ENCODE measurements around the gene TMEM212. TPM values are rescaled to one million over a fixed set of nuclear protein-coding genes. Genes with fewer than 3 reads are reported as not detected.

TMEM212 gene
- total RNA-seq, 1 experiment from 2014 or later = not detected

DNA sequence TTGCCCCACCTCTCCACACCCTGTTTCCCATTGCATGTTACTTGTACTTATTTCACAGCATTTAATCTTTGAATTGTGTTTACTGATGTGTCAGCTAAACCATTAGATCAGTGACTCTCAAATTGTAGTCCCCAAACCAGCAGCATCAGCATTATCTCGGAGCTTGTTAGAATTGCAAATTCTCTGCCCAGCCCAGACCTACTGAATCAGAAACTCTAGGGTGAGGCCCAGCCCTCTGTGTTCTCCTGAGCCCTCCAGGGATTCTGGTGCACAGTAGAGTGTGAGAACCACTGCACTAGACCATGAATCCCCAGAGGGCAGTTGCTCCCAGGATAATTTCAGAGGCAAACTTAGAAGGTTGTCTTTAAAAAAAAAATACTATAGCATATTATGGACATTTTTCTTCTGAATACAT lies 45.9 kb upstream of the TMEM212 start:
- H3K56ac ChIP-seq (ENCODE audit: insufficient read length, low read depth, low read length) = no peak overlapping the region
- H4K5ac ChIP-seq (ENCODE audit: insufficient read length, low read depth, low read length) = no peak overlapping the region
- no peak overlapping the region for H3K4me2 ChIP-seq (ENCODE audit: insufficient read depth, insufficient read length, low read length)
- no peaks in the 10 kb centered on the region for H3K23me2 ChIP-seq (ENCODE audit: insufficient read length, low read depth, low read length, poor library complexity, severe bottlenecking)
- no peaks in the 10 kb centered on the region for H3K27me3 ChIP-seq (ENCODE audit: insufficient read depth, low read length)
- no peak overlapping the region for H3K27ac Mint-ChIP-seq
- no peak overlapping the region for H4K8ac ChIP-seq (replicated peaks; ENCODE audit: insufficient read length, low read depth, low read length)
- no peaks in the 10 kb centered on the region for H4K20me1 ChIP-seq (ENCODE audit: control insufficient read depth, insufficient read depth, insufficient read length)
- no CpG with 5 or more reads among the region's 1 CpG for WGBS (ENCODE audit: extremely low coverage, insufficient read length, low lambda C conversion rate)
- H3K79me2 ChIP-seq (ENCODE audit: insufficient read depth, low read length) = no peaks in the 10 kb centered on the region
- no peak overlapping the region for H2BK20ac ChIP-seq (ENCODE audit: low read depth, low read length, poor library complexity, severe bottlenecking)
- H3K36me3 Mint-ChIP-seq (ENCODE audit: insufficient read depth in 1 of 3, low read depth in 3 of 3) = no peaks in the 10 kb centered on the region
- no peak overlapping the region for H2BK12ac ChIP-seq (ENCODE audit: insufficient read length, low read depth, low read length)
- DNase-seq = no peak
- H2AFZ ChIP-seq (ENCODE audit: low read length) = no peak overlapping the region
- H4K91ac ChIP-seq (ENCODE audit: insufficient read length, low read depth, low read length) = no peak overlapping the region
- H2BK120ac ChIP-seq (ENCODE audit: low read depth, low read length, poor library complexity, severe bottlenecking) = no peak overlapping the region
- TF ChIP-seq, protein P1, sequence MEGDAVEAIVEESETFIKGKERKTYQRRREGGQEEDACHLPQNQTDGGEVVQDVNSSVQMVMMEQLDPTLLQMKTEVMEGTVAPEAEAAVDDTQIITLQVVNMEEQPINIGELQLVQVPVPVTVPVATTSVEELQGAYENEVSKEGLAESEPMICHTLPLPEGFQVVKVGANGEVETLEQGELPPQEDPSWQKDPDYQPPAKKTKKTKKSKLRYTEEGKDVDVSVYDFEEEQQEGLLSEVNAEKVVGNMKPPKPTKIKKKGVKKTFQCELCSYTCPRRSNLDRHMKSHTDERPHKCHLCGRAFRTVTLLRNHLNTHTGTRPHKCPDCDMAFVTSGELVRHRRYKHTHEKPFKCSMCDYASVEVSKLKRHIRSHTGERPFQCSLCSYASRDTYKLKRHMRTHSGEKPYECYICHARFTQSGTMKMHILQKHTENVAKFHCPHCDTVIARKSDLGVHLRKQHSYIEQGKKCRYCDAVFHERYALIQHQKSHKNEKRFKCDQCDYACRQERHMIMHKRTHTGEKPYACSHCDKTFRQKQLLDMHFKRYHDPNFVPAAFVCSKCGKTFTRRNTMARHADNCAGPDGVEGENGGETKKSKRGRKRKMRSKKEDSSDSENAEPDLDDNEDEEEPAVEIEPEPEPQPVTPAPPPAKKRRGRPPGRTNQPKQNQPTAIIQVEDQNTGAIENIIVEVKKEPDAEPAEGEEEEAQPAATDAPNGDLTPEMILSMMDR (conservative IDR thresholded peaks at IDR 0.05) = no peak
- H2BK15ac ChIP-seq (ENCODE audit: low read depth, low read length) = no peak overlapping the region
- H2AK5ac ChIP-seq (ENCODE audit: insufficient read length, low read length) = no peak overlapping the region
- H3K4me1 ChIP-seq (ENCODE audit: insufficient read depth, low read length) = peaks cover 10% of the 10 kb centered on the region; the same call in 1 of the 2 replicates
- H3K4me3 Mint-ChIP-seq = no peak overlapping the region
- H3K18ac ChIP-seq (ENCODE audit: insufficient read length, low read depth, low read length) = no peak overlapping the region
- no peak overlapping the region for H3K27ac ChIP-seq (ENCODE audit: insufficient read length, low read depth, low read length)
- H3K4me1 Mint-ChIP-seq = peaks cover 9 to 10% of the 10 kb centered on the region in 2 experiments
- no peak overlapping the region for H3K23ac ChIP-seq (ENCODE audit: insufficient read length, low read depth, low read length)
- H3K79me1 ChIP-seq (ENCODE audit: insufficient read depth, low read depth, low read length, poor library complexity, severe bottlenecking) = no peaks in the 10 kb centered on the region
- H3K27me3 Mint-ChIP-seq (ENCODE audit: low read depth) = peaks cover 2% of the 10 kb centered on the region; the same call in 1 of the 2 replicates
- no peak overlapping the region for H3T11ph ChIP-seq (ENCODE audit: low read length)
- no peak overlapping the region for H3K9ac ChIP-seq (ENCODE audit: extremely low read depth, insufficient read length, low read length)
- no peaks in the 10 kb centered on the region for H3K9me3 ChIP-seq (ENCODE audit: control insufficient read depth, low read depth, low read length)
- H2BK5ac ChIP-seq (ENCODE audit: insufficient read length, low read length) = no peak overlapping the region
- H3K4ac ChIP-seq (ENCODE audit: low read depth, low read length) = no peak overlapping the region
- no peak overlapping the region for H3K14ac ChIP-seq (ENCODE audit: insufficient read depth, low read length)
- no peaks in the 10 kb centered on the region for H3K9me3 Mint-ChIP-seq

Measured in H9 (cell line).